ENCODE results near the gene CCDC47. TPM values are rescaled to one million over a fixed set of nuclear protein-coding genes. Genes with fewer than 3 reads are reported as not detected.

CCDC47 gene
- total and polyA plus RNA-seq, 2 of the 4 experiments (the other 2 are of a cell fraction): 45.7 to 62.0 TPM

DNA sequence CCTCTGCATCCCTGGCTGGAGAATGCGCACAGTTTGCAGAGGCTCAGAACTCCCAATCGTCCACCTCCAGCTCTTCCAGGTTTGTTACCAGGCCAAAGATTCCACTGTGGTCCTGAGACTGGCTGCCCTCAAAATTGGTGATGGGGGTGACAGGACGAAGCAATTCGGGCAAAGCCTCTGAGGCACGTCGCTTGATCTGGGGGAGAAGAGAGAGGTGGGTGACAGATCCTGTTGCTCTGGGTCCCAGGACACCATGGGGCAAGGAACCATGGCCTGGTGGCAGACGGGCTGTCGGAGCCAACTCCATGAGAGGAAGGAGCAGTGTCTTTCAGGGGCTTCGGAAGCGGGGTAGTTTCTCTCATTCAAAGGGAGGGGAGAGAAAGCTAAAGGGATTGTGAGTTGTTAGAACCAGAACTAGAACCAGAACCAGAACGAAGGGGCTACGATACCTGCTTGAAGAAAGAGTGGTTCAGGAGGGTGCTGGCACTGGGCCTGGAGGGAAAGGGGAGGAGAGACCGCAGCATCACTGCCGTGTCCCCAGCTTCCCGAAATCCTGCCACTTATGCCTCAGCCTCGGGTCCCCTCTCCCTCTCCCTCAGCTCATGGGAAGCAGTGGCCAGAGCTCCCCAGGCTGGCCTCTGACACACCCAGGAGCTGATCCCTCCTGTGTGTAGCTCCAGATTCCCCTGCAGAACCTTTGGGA, 69.7 kb downstream of the CCDC47 start:
- intact Hi-C loops (cut with micrococcal nuclease): no loop called here
- ATAC-seq (ENCODE audit: low read depth): no peak
- Histone ChIP-seq H3K9me1 (ENCODE audit: insufficient read depth, low read length) (no peaks in the 10 kb centered on the region), H3K4me2 (ENCODE audit: low read depth, low read length) (no peak overlapping the region), H2AK5ac (ENCODE audit: low read depth, low read length) (no peak overlapping the region), H3K27ac (ENCODE audit: insufficient read depth, low read length) (no peak overlapping the region), H3K56ac (ENCODE audit: extremely low read depth, insufficient read depth, low read length) (no peak overlapping the region), H2BK120ac (ENCODE audit: low read depth, low read length) (no peak overlapping the region), H2BK15ac (ENCODE audit: low read depth, low read length) (no peak overlapping the region), H2AK9ac (replicated peaks; ENCODE audit: low read depth, low read length, poor library complexity) (no peak overlapping the region), H3K14ac (replicated peaks; ENCODE audit: low read depth, low read length) (no peak overlapping the region), H4K8ac (ENCODE audit: low read depth in 2 of 2, low read length in 2 of 2) (no peak overlapping the region), H3K23ac (ENCODE audit: low read depth, low read length) (no peak overlapping the region), H4K91ac (ENCODE audit: insufficient read depth, low read depth, low read length) (no peak overlapping the region), H3K4ac (ENCODE audit: low read depth, low read length) (no peak overlapping the region), H3K4me1 (ENCODE audit: control insufficient read depth, insufficient read depth, low read length) (no peaks in the 10 kb centered on the region), H2BK20ac (ENCODE audit: low read depth, low read length) (no peak overlapping the region), H3K27me3 (ENCODE audit: control insufficient read depth, insufficient read depth, low read length) (no peaks in the 10 kb centered on the region), H3K9ac (ENCODE audit: low read depth, low read length) (no peak overlapping the region), H3K9me3 (ENCODE audit: control insufficient read depth, insufficient read depth, low read length) (no peaks in the 10 kb centered on the region), H3K4me3 (ENCODE audit: insufficient read depth, low read depth, low read length) (no peak overlapping the region), H3K18ac (ENCODE audit: low read depth, low read length) (no peak overlapping the region), H4K5ac (ENCODE audit: low read depth, low read length) (no peak overlapping the region), H3K79me1 (ENCODE audit: low read depth in 1 of 2, low read length in 2 of 2) (peaks cover 0 to 20% of the 10 kb centered on the region in 2 experiments; a peak in 2 of 4 replicates), H2BK5ac (ENCODE audit: low read depth, low read length, poor library complexity, severe bottlenecking) (no peak overlapping the region), H3K36me3 (ENCODE audit: control insufficient read depth, insufficient read depth, low read length) (peaks cover 32% of the 10 kb centered on the region), H4K20me1 (ENCODE audit: insufficient read depth, low read length) (no peaks in the 10 kb centered on the region), H2AFZ (replicated peaks; ENCODE audit: low read length, poor library complexity) (no peak overlapping the region)
- no peak for DNase-seq
- WGBS, 2 experiments (ENCODE audit: extremely low coverage in 2 of 2, insufficient read length in 1 of 2): 89% methylated on average over 9 of the region's 16 CpGs; no CpG with 5 or more reads in 1 of the 2 experiments
- CTCF ChIA-PET: no interaction called here
- in situ Hi-C loops (cut with MboI; ENCODE audit: low sequenced_read_pairs): no loop called here
- BruUV-seq (replicated peaks): no TSS peak
- TF ChIP-seq MAFK (IDR thresholded peaks at IDR 0.05; ENCODE audit: low read depth, low read length) (no peak), NFE2L2 (IDR thresholded peaks at IDR 0.05; ENCODE audit: low read depth, low read length) (no peak), MAZ (IDR thresholded peaks at IDR 0.05; ENCODE audit: borderline replicate concordance, low read depth, low read length) (no peak), CEBPB (IDR thresholded peaks at IDR 0.05; ENCODE audit: low read depth, low read length) (no peak), RFX5 (IDR thresholded peaks at IDR 0.05; ENCODE audit: low read depth, low read length) (no peak), SMC3 (IDR thresholded peaks at IDR 0.05; ENCODE audit: low read depth, low read length) (no peak), MXI1 (IDR thresholded peaks at IDR 0.05; ENCODE audit: borderline replicate concordance, low read depth, low read length) (no peak), CHD1 (IDR thresholded peaks at IDR 0.05; ENCODE audit: low read depth, low read length) (no peak), FOS (IDR thresholded peaks at IDR 0.05; ENCODE audit: low read depth, low read length) (no peak), RAD21 (IDR thresholded peaks at IDR 0.05; ENCODE audit: low read length) (no peak), POLR2A (IDR thresholded peaks at IDR 0.05; ENCODE audit: low read depth, low read length) (no peak), RCOR1 (IDR thresholded peaks at IDR 0.05; ENCODE audit: insufficient replicate concordance, low read length) (no peak), BHLHE40 (IDR thresholded peaks at IDR 0.05; ENCODE audit: low read depth, low read length) (no peak)
- TF ChIP-seq, protein P1, sequence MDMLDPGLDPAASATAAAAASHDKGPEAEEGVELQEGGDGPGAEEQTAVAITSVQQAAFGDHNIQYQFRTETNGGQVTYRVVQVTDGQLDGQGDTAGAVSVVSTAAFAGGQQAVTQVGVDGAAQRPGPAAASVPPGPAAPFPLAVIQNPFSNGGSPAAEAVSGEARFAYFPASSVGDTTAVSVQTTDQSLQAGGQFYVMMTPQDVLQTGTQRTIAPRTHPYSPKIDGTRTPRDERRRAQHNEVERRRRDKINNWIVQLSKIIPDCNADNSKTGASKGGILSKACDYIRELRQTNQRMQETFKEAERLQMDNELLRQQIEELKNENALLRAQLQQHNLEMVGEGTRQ (IDR thresholded peaks at IDR 0.05; ENCODE audit: low read depth, low read length): no peak
- TF ChIP-seq, protein P2, sequence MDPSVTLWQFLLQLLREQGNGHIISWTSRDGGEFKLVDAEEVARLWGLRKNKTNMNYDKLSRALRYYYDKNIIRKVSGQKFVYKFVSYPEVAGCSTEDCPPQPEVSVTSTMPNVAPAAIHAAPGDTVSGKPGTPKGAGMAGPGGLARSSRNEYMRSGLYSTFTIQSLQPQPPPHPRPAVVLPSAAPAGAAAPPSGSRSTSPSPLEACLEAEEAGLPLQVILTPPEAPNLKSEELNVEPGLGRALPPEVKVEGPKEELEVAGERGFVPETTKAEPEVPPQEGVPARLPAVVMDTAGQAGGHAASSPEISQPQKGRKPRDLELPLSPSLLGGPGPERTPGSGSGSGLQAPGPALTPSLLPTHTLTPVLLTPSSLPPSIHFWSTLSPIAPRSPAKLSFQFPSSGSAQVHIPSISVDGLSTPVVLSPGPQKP (IDR thresholded peaks at IDR 0.05; ENCODE audit: borderline replicate concordance, low read depth, low read length): no peak
- TF ChIP-seq, protein P3, sequence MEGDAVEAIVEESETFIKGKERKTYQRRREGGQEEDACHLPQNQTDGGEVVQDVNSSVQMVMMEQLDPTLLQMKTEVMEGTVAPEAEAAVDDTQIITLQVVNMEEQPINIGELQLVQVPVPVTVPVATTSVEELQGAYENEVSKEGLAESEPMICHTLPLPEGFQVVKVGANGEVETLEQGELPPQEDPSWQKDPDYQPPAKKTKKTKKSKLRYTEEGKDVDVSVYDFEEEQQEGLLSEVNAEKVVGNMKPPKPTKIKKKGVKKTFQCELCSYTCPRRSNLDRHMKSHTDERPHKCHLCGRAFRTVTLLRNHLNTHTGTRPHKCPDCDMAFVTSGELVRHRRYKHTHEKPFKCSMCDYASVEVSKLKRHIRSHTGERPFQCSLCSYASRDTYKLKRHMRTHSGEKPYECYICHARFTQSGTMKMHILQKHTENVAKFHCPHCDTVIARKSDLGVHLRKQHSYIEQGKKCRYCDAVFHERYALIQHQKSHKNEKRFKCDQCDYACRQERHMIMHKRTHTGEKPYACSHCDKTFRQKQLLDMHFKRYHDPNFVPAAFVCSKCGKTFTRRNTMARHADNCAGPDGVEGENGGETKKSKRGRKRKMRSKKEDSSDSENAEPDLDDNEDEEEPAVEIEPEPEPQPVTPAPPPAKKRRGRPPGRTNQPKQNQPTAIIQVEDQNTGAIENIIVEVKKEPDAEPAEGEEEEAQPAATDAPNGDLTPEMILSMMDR (conservative IDR thresholded peaks at IDR 0.05; ENCODE audit: low read depth, low read length): no peak
- POLR2A ChIA-PET (ENCODE audit: unreplicated experiment): no interaction called here
- dilution Hi-C loops (cut with HindIII; ENCODE audit: low sequenced_read_pairs, unreplicated experiment): no loop called here
